Activated CD4-positive, alpha-beta memory T cell treated with anti-CD3 and anti-CD28 coated beads for 36 hours (primary cell): Measurements from ENCODE around the gene ZNF581. TPM values are rescaled to one million over a fixed set of nuclear protein-coding genes. Genes with fewer than 3 reads are reported as not detected.

Source experiments
- CTCF ChIA-PET: fragments of 350-600 bp; sonication (Branson Sonifier 250); formaldehyde crosslinking; loops from one replicate; lab custom pipeline; 2021; ENCODE audit warnings: antibody characterized with exemption, inconsistent platforms; lab: Charles Lee
- POLR2A ChIA-PET: fragments of 350-600 bp; sonication (Branson Sonifier 250); formaldehyde crosslinking; loops from one replicate; lab custom pipeline; 2021; ENCODE audit warnings: antibody characterized with exemption; lab: Charles Lee
- DNase-seq: peaks from one replicate; pipeline ENCODE4 v3.0.0-alpha.2; 2020
- H3K27ac Mint-ChIP-seq: one replicate; pipeline ENCODE4 v1.8.0; 2021; ENCODE audit warnings: mixed read lengths
- H3K27me3 Mint-ChIP-seq: one replicate; pipeline ENCODE4 v1.8.0; 2021; ENCODE audit warnings: mixed read lengths
- H3K36me3 Mint-ChIP-seq: one replicate; pipeline ENCODE4 v1.8.0; 2021; ENCODE audit warnings: mixed read lengths
- H3K4me1 Mint-ChIP-seq: one replicate; pipeline ENCODE4 v1.8.0; 2021; ENCODE audit warnings: low read depth, mixed read lengths
- H3K4me3 Mint-ChIP-seq: one replicate; pipeline ENCODE4 v1.8.0; 2021; ENCODE audit warnings: mild to moderate bottlenecking, mixed read lengths
- H3K9me3 Mint-ChIP-seq: one replicate; pipeline ENCODE4 v1.8.0; 2021; ENCODE audit warnings: mixed read lengths
- intact Hi-C: fragments of 100-400 bp; cut with micrococcal nuclease; formaldehyde crosslinking; loops from one replicate; pipeline ENCODE4 v1.15.1; 2023
- total RNA-seq, 2 experiments: library from RNA; stranded (reverse); gene quantifications; one replicate each; pipeline ENCODE4 v1.2.3, GENCODE V29; 2021

Gene ZNF581
- total RNA-seq, 2 experiments from 2014 or later, result 19.2 to 20.1 TPM

GRCh38 chr19:55611983-55612645, 31.3 kb upstream of the ZNF581 start:
- intact Hi-C loops, result no loop called here
- H3K27me3 Mint-ChIP-seq, result no peaks in the 10 kb centered on the region
- no peak overlapping the region for H3K4me3 Mint-ChIP-seq
- H3K36me3 Mint-ChIP-seq, result peaks cover 26% of the 10 kb centered on the region
- no peaks in the 10 kb centered on the region for H3K9me3 Mint-ChIP-seq
- ChIA-PET CTCF (interaction anchor here (0.9 kb wide), 1 partner anchor 145 kb away, joined by 3 read pairs; no protein-coding TSS in a partner anchor), POLR2A (no interaction called here)
- peaks cover 38% of the 10 kb centered on the region for H3K4me1 Mint-ChIP-seq
- peak overlapping the region; percentile 43 for H3K27ac Mint-ChIP-seq
- no peak for DNase-seq

GRCh38 chr19:55613396-55613795, 30.1 kb upstream of the ZNF581 start:
- no peak for DNase-seq
- Mint-ChIP-seq H3K9me3 (no peaks in the 10 kb centered on the region), H3K27ac (no peak overlapping the region), H3K4me3 (no peak overlapping the region), H3K36me3 (peaks cover 29% of the 10 kb centered on the region), H3K27me3 (no peaks in the 10 kb centered on the region), H3K4me1 (peaks cover 29% of the 10 kb centered on the region)
- intact Hi-C loops, result no loop called here
- POLR2A ChIA-PET, result no interaction called here
- CTCF ChIA-PET, result no interaction called here

GRCh38 chr19:55613930-55614710, 29.3 kb upstream of the ZNF581 start:
- H3K27ac Mint-ChIP-seq, result no peak overlapping the region
- H3K4me1 Mint-ChIP-seq, result peaks cover 25% of the 10 kb centered on the region
- no peaks in the 10 kb centered on the region for H3K9me3 Mint-ChIP-seq
- POLR2A ChIA-PET, result no interaction called here
- intact Hi-C loops, result no loop called here
- CTCF ChIA-PET, result no interaction called here
- H3K36me3 Mint-ChIP-seq, result peaks cover 29% of the 10 kb centered on the region
- H3K27me3 Mint-ChIP-seq, result no peaks in the 10 kb centered on the region
- no peak for DNase-seq
- no peak overlapping the region for H3K4me3 Mint-ChIP-seq

GRCh38 chr19:55614711-55615542, 28.5 kb upstream of the ZNF581 start:
- intact Hi-C loops, result no loop called here
- H3K4me3 Mint-ChIP-seq, result no peak overlapping the region
- no peaks in the 10 kb centered on the region for H3K9me3 Mint-ChIP-seq
- DNase-seq, result no peak
- H3K27me3 Mint-ChIP-seq, result no peaks in the 10 kb centered on the region
- no peak overlapping the region for H3K27ac Mint-ChIP-seq
- CTCF ChIA-PET, result interaction anchor here (1.3 kb wide), 1 partner anchor 9 kb away, joined by 3 read pairs; no protein-coding TSS in a partner anchor
- peaks cover 27% of the 10 kb centered on the region for H3K4me1 Mint-ChIP-seq
- H3K36me3 Mint-ChIP-seq, result peaks cover 22% of the 10 kb centered on the region
- POLR2A ChIA-PET, result no interaction called here

GRCh38 chr19:55615543-55616394, 27.7 kb upstream of the ZNF581 start:
- DNase-seq, result no peak
- intact Hi-C loops, result no loop called here
- Mint-ChIP-seq H3K27ac (no peak overlapping the region), H3K4me3 (no peak overlapping the region), H3K27me3 (no peaks in the 10 kb centered on the region), H3K36me3 (peaks cover 25% of the 10 kb centered on the region), H3K4me1 (peaks cover 30% of the 10 kb centered on the region), H3K9me3 (no peaks in the 10 kb centered on the region)
- CTCF ChIA-PET, result interaction anchor here (1.3 kb wide), 1 partner anchor 10 kb away, joined by 3 read pairs; no protein-coding TSS in a partner anchor
- POLR2A ChIA-PET, result no interaction called here

- POLR2A ChIA-PET, result no interaction called here
- no peaks in the 10 kb centered on the region for H3K9me3 Mint-ChIP-seq
Observed at GRCh38 chr19:55616395-55616875, 27.0 kb upstream of the ZNF581 start.

GRCh38 chr19:55617426-55617825, 26.0 kb upstream of the ZNF581 start:
- H3K27me3 Mint-ChIP-seq, result no peaks in the 10 kb centered on the region
- intact Hi-C loops, result no loop called here
- no peak overlapping the region for H3K27ac Mint-ChIP-seq
- no peaks in the 10 kb centered on the region for H3K9me3 Mint-ChIP-seq
- H3K4me1 Mint-ChIP-seq, result peaks cover 23% of the 10 kb centered on the region
- CTCF ChIA-PET, result interaction anchor here (0.7 to 1.3 kb wide), 2 partner anchors 78 to 113 kb away, joined by 3 to 4 read pairs; no protein-coding TSS in a partner anchor
- DNase-seq, result no peak
- H3K4me3 Mint-ChIP-seq, result no peak overlapping the region
- POLR2A ChIA-PET, result no interaction called here
- H3K36me3 Mint-ChIP-seq, result peaks cover 25% of the 10 kb centered on the region

More at GRCh38 chr19:55616395-55616875, 27.0 kb upstream of the ZNF581 start:
- intact Hi-C loops, result no loop called here
- CTCF ChIA-PET, result interaction anchor here (1.3 kb wide), 1 partner anchor 10 kb away, joined by 3 read pairs; no protein-coding TSS in a partner anchor
- Mint-ChIP-seq H3K36me3 (peaks cover 25% of the 10 kb centered on the region), H3K27me3 (no peaks in the 10 kb centered on the region), H3K4me1 (peaks cover 31% of the 10 kb centered on the region), H3K27ac (no peak overlapping the region), H3K4me3 (no peak overlapping the region)
- DNase-seq, result no peak

- ChIA-PET CTCF (interaction anchor here (1.3 to 1.8 kb wide), 2 partner anchors 12 to 114 kb away, joined by 3 to 6 read pairs; no protein-coding TSS in a partner anchor), POLR2A (no interaction called here)
- intact Hi-C loops, result no loop called here
- no peak overlapping the region for H3K4me3 Mint-ChIP-seq
- no peak for DNase-seq
- H3K27ac Mint-ChIP-seq, result no peak overlapping the region
- H3K4me1 Mint-ChIP-seq, result peaks cover 22% of the 10 kb centered on the region
- no peaks in the 10 kb centered on the region for H3K9me3 Mint-ChIP-seq
- peaks cover 17% of the 10 kb centered on the region for H3K36me3 Mint-ChIP-seq
- no peaks in the 10 kb centered on the region for H3K27me3 Mint-ChIP-seq
Observed at GRCh38 chr19:55618426-55618825, 25.0 kb upstream of the ZNF581 start.

- CTCF ChIA-PET, result interaction anchor here (1.8 kb wide), 1 partner anchor 13 kb away, joined by 6 read pairs; no protein-coding TSS in a partner anchor
- Mint-ChIP-seq H3K27me3 (no peaks in the 10 kb centered on the region), H3K27ac (no peak overlapping the region), H3K36me3 (peaks cover 17% of the 10 kb centered on the region), H3K4me3 (no peak overlapping the region), H3K4me1 (peaks cover 24% of the 10 kb centered on the region), H3K9me3 (no peaks in the 10 kb centered on the region)
- DNase-seq, result no peak
- POLR2A ChIA-PET, result no interaction called here
- intact Hi-C loops, result no loop called here
Observed at GRCh38 chr19:55619286-55619685, 24.2 kb upstream of the ZNF581 start.

- intact Hi-C loops, result no loop called here
- POLR2A ChIA-PET, result interaction anchor here (0.9 kb wide), 1 partner anchor 21 kb away, joined by 3 read pairs; the partner anchor contains the start of gene FIZ1
- Mint-ChIP-seq H3K4me3 (no peak overlapping the region), H3K9me3 (no peaks in the 10 kb centered on the region), H3K36me3 (peaks cover 15% of the 10 kb centered on the region), H3K27me3 (no peaks in the 10 kb centered on the region), H3K4me1 (peaks cover 32% of the 10 kb centered on the region), H3K27ac (peak overlapping the region; percentile 42)
- DNase-seq, result peak; percentile 38
- CTCF ChIA-PET, result interaction anchor here (0.8 to 2.1 kb wide), 4 partner anchors 12 to 117 kb away, joined by 3 to 16 read pairs (median 4); partner anchors contain the start of gene ZNF865
Observed at GRCh38 chr19:55620410-55621204, 22.8 kb upstream of the ZNF581 start.
